Stimulated activated CD4-positive, alpha-beta T cell treated with anti-CD3 and anti-CD28 coated beads, TNF-alpha, amount 100 ng/mL, for 24 hours (primary cell): ENCODE results near the gene TRIP6.
"Not testable (repeated sequence)": the region's sequence is repeated elsewhere in the genome, so short reads cannot be mapped to it uniquely, and the experiment has no call there.

Experiments used
- DNase-seq, 3 experiments: peaks; one replicate each; pipeline ENCODE4 v3.0.0-alpha.2; 2020; ENCODE audit warnings: low read depth in 3 of 3

Gene TRIP6

DNA sequence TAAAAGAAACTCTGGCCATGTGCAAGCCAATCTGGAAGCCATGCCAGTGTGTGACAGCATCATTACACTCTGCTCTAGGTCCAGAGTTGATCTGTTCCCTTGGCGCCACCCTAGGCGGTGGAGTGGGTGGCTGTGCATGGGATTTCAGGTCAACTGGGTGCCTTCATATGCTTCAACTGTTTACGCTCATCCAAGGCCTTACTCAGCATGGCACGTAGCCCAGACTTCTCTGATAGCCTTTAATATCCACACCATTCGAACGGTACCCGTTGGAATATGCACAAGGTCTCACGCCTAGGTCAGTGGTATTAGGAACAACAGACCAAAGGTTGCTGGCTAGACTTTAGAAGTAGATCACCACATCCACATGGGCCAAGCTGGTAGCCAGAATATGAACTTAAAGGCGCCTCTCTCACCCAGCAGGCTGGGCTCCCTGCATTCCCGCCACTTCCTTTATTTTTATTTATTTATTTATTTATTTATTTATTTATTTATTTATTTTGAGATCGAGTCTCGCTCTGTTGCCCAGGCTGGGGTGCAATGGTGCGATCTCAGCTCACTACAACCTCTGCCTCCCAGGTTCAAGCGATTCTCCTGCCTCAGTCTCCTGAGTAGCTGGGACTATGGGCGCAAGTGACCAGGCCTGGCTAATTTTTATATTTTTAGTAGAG is 47.2 kb downstream of the TRIP6 start:
- DNase-seq, result no peak

- DNase-seq, result no peak
Observed at GRCh38 chr7:100914879-100915447, 47.8 kb downstream of the TRIP6 start.

DNA sequence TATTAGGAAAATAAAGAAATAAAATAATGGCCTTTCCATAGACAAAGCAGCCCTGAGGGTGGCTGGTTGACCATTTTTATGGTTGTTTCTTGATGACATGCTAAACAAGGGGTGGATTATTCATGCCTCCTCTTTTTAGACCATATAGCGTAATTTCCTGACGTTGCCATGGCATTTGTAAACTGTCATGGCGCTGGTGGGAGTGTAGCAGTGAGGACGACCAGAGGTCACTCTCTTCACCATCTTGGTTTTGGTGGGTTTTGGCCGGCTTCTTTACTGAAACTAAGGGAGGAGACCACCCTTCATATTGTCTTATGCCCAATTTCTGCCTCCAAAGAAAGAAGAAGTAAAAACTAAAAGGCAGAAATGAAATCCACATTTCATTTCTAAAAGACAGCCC is 52.1 kb downstream of the TRIP6 start:
- DNase-seq, result not testable (repeated sequence)

DNA sequence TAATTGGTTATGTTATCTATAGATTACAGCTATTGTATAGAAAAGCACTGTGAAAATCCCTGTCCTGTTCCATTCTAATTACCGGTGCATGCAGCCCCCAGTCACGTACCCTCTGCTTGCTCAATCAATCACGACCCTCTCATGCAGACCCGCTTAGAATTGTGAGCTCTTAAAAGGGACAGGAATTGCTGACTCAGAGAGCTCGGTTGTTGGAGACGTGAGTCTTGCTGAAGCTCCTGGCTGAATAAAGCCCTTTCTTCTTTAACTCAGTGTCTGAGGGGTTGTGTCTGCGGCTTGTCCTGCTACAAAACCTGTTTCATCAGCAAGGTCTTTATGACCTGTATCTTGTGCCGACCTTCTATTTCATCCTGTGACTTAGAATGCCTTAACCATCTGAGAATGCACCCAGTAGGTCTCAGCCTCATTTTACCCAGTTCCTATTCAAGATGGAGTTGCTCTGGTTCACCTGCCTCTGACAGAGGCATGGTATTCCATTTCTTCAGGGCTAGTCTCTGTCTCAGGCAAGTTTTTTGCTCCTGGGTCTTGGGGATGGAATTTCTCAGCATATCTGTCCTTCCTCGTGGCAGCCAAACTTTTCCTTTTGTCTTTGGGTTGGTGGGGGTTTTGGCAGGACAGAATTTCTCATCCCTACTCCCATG is 52.7 kb downstream of the TRIP6 start:
- DNase-seq, result not testable (repeated sequence)

- DNase-seq, result no peak
Observed at GRCh38 chr7:100921039-100921438, 53.9 kb downstream of the TRIP6 start.
